Kidney epithelial cell (primary cell): Measurements from ENCODE around the gene FOXC2. TPM values are rescaled to one million over a fixed set of nuclear protein-coding genes. Genes with fewer than 3 reads are reported as not detected.

Source experiments
- DNase-seq: peaks from one replicate; pipeline ENCODE4 v3.0.0-alpha.2; 2010; ENCODE audit warnings: low read depth
- H3K27me3 ChIP-seq: 2 replicates; pipeline ENCODE4 v1.6.0; 2011; ENCODE audit warnings: low read length; ENCODE audit not compliant: control insufficient read depth, insufficient read depth
- H3K36me3 ChIP-seq: 2 replicates; pipeline ENCODE4 v1.5.1; 2011; ENCODE audit warnings: low read length; ENCODE audit not compliant: control insufficient read depth, insufficient read depth
- H3K4me3 ChIP-seq: 2 replicates; pipeline ENCODE4 v1.5.1; 2011; ENCODE audit warnings: low read depth, mild to moderate bottlenecking, control low read depth, low read length
- total RNA-seq: library from RNA; depleted of rRNA; stranded (reverse); fragments of >200 nt; gene quantifications from 2 replicates; pipeline ENCODE4 v1.2.3, GENCODE V29; 2015
- TF ChIP-seq, protein P1 (sequence below): IDR thresholded peaks from 2 replicates; pipeline ENCODE4 v1.5.1; 2011; ENCODE audit warnings: mild to moderate bottlenecking, moderate library complexity, low read length, control low read depth, inconsistent platforms; ENCODE audit not compliant: insufficient read depth, poor library complexity, severe bottlenecking

Gene FOXC2
- total RNA-seq, 1 donor from 2014 or later = 12.2 TPM

DNA sequence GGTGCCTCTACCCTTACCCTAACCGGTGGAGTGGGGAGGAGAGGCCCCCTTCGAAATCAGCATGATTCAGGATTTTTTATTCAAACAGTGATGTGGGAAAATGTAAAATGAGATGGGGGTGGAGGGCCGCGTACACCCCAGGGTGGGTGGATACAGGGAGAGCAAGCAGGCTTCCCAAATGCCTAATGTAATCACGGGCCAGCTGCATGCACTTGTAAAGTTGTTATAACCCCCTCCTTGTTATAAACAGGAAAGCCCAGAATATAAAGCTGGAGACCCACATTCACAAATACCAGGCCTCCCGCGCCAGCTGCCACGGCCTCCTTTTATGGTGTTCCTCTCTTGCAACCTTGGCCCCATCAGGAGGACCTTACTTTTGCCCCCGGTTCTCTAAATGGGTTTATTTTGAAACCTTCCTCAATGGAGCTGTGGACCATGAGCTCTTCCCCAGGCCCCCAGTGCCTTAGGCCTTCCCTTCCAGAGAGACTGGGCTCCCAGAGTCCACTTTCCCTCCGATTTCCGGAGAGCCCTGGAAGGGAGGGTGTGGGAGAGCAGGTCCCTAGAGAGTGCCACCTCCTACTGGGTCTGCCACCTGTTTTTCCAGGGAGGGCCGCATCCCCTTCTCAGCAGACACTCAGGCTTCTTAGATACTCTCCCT is 10.8 kb downstream of the FOXC2 start:
- H3K27me3 ChIP-seq = no peaks in the 10 kb centered on the region
- TF ChIP-seq, protein P1, sequence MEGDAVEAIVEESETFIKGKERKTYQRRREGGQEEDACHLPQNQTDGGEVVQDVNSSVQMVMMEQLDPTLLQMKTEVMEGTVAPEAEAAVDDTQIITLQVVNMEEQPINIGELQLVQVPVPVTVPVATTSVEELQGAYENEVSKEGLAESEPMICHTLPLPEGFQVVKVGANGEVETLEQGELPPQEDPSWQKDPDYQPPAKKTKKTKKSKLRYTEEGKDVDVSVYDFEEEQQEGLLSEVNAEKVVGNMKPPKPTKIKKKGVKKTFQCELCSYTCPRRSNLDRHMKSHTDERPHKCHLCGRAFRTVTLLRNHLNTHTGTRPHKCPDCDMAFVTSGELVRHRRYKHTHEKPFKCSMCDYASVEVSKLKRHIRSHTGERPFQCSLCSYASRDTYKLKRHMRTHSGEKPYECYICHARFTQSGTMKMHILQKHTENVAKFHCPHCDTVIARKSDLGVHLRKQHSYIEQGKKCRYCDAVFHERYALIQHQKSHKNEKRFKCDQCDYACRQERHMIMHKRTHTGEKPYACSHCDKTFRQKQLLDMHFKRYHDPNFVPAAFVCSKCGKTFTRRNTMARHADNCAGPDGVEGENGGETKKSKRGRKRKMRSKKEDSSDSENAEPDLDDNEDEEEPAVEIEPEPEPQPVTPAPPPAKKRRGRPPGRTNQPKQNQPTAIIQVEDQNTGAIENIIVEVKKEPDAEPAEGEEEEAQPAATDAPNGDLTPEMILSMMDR = no peak
- DNase-seq = no peak
- no peaks in the 10 kb centered on the region for H3K36me3 ChIP-seq
- H3K4me3 ChIP-seq = peak overlapping the region; percentile 57

DNA sequence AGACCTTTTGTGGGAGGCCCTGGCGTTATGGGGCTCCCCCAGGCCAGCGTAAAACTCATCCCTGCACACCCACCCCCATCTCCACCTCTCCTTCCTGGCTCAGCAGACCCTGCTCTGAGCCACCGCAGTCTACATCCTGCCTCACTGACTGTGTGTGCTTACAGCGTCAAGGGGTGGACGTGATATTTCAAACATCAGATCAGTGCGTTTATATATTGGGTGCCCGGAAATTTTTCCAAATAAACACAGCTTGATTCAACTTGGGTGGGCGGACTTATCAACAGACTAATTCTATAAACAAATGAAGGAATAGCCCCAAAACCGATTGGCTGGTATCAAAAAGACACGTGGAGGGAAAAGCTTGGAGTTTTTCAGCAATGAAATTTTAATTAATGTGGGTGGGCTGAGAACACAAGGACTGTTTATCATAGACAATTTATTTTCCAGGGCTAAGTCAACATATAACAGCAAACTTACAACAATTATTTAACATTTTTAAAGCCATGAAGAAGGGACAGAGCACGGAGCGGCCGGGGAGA is 11.5 kb downstream of the FOXC2 start, which contains the start of gene FOXL1:
Gene FOXL1, plus strand, starts transcription at position 489 of the 539 bp plus-strand sequence. CDS start 175 bp downstream, outside the sequence.
- TF ChIP-seq, protein P1 = no peak
- no peak for DNase-seq
- H3K4me3 ChIP-seq = peak within 1 kb of the TSS; percentile 25
- no peaks in the 10 kb centered on the region for H3K36me3 ChIP-seq
- H3K27me3 ChIP-seq = no peaks in the 10 kb centered on the region

DNA sequence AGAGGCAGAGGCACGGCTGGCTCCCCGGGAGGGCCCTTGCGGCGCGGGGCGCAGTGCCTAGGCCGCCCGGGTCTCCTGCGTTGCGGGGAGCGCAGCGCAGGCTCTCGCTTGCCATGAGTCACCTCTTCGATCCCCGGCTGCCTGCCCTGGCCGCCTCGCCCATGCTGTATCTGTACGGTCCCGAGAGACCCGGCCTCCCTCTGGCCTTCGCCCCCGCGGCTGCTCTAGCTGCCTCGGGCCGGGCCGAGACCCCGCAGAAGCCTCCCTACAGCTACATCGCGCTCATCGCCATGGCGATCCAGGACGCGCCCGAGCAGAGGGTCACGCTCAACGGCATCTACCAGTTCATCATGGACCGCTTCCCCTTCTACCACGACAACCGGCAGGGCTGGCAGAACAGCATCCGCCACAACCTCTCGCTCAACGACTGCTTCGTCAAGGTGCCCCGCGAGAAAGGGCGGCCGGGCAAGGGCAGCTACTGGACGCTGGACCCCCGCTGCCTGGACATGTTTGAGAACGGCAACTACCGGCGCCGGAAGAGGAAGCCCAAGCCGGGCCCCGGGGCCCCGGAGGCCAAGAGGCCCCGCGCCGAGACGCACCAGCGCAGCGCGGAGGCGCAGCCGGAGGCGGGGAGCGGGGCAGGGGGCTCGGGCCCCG is 12.1 kb downstream of the FOXC2 start:
- Histone ChIP-seq H3K27me3 (no peaks in the 10 kb centered on the region), H3K4me3 (peak overlapping the region; percentile 25)

DNA sequence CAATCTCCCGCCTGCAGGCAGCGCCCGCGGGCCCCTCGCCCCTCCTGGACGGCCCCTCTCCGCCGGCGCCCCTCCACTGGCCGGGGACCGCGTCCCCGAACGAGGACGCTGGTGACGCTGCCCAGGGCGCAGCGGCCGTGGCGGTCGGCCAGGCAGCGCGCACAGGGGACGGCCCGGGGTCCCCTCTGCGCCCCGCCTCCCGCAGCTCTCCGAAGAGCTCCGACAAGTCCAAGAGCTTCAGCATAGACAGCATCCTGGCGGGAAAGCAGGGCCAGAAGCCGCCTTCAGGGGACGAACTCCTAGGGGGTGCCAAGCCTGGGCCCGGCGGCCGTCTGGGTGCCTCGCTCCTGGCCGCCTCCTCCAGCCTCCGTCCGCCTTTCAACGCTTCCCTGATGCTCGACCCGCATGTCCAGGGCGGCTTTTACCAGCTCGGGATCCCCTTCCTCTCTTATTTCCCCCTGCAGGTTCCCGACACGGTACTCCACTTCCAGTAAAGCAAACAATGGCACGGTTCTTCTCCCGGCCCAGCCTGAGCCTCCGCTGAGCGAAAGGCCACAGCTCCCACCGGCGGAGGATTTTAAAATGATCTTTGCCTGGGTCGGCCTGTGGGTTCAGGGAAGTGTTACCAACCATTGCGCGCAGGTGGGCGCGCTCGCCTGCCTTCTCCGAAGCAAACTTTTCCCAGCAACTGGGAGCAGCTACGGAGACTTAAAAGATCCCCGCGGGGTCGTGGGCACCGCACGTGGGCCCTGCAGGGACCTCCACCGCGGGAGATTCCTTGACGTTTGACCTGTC is 12.8 kb downstream of the FOXC2 start:
- DNase-seq = no peak
- Histone ChIP-seq H3K4me3 (peak overlapping the region; percentile 22), H3K27me3 (no peaks in the 10 kb centered on the region), H3K36me3 (no peaks in the 10 kb centered on the region)
- TF ChIP-seq, protein P1 = no peak

More for the DNA sequence above, 12.1 kb downstream of the FOXC2 start:
- H3K36me3 ChIP-seq = no peaks in the 10 kb centered on the region
- TF ChIP-seq, protein P1 = no peak
- no peak for DNase-seq

DNA sequence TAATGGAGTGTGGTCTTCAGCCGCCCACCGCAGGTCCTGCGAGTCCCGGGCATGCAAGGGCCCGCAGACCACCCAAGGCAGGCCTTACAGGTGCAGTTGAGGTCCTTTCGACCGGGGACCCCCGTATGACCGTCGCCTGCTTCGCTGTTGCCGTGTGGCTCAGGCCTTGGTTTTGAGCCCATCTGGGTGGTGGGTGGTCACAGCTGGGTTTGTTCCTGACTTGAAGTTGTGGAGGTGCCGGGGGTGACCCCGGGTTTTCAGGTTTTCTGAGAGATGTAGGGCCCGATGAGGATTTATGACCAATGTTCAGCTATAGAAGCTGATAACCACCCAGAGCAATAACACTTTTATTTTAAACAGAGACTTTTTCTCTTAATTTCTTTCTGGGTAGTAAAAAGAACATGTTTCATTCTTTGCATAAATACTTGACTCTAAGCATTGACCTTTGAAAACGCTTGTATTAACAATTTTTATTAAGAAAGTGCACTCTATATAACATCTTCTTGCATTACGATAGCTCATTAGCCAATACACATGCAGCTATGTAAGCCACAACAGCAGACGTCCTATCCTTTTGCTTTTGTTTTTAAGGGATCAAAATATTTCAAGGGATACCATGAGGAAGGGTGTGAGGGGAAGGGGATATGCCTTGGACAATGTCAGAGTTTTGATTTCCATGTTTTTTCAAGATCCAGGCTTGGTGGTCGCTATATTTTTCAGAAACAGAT is 13.6 kb downstream of the FOXC2 start:
- no peaks in the 10 kb centered on the region for H3K27me3 ChIP-seq
- no peaks in the 10 kb centered on the region for H3K36me3 ChIP-seq
- no peak for DNase-seq
- peak overlapping the region; percentile 12 for H3K4me3 ChIP-seq
- TF ChIP-seq, protein P1 = no peak
